ENCODE results near the gene RECQL. TPM values are rescaled to one million over a fixed set of nuclear protein-coding genes. Genes with fewer than 3 reads are reported as not detected.

The RECQL gene
- total and polyA plus RNA-seq, 2 of the 8 experiments (the other 6 are each of a cell fraction or from before 2014, with no cell fraction given): 8.1 to 40.3 TPM

DNA sequence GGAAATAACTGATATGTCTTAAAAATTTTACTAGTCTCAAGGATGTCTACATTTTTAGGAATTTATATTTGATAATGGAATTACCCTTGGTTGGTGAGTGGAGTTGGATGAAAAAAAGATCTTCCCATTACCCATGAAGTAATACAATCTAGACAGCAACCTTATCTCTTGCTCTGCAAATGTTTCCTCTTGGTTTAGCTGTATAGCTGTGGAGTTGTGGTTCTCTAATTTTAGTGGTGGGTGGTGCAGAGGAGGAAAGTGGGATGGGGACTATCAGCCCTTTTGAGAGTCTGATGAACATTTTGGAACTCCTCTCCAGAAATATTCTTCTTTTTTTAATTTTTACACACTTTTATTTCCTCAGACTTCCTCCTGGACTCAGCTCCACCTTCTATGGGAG is 41.7 kb upstream of the RECQL start:
- H4K5ac ChIP-seq (ENCODE audit: insufficient read length, low read depth, low read length): no peak overlapping the region
- no peak overlapping the region for H4K91ac ChIP-seq (replicated peaks; ENCODE audit: insufficient read length, low read length)
- no peak overlapping the region for H3K9ac ChIP-seq (replicated peaks in 1 of 4; ENCODE audit: extremely low read depth in 1 of 4, low read depth in 3 of 4, low read length in 3 of 4)
- no peak overlapping the region for H3K4me2 ChIP-seq (ENCODE audit: insufficient read depth in 1 of 2, low read depth in 2 of 2, low read length in 2 of 2)
- H3K9me3 ChIP-seq (ENCODE audit: insufficient read depth in 2 of 2, low read depth in 1 of 2, low read length in 1 of 2): no peaks in the 10 kb centered on the region
- H2AFZ ChIP-seq (ENCODE audit: low read length): no peak overlapping the region
- no peak overlapping the region for H2BK120ac ChIP-seq (replicated peaks; ENCODE audit: low read depth, low read length)
- TF ChIP-seq SUZ12 (IDR thresholded peaks at IDR 0.05; ENCODE audit: low read length) (no peak), TBP (IDR thresholded peaks at IDR 0.05; ENCODE audit: low read depth, low read length) (no peak), BACH1 (IDR thresholded peaks at IDR 0.05; ENCODE audit: low read length) (no peak), CEBPB (IDR thresholded peaks at IDR 0.05; ENCODE audit: low read depth, low read length) (no peak), TAF7 (optimal IDR thresholded peaks at IDR 0.05; ENCODE audit: borderline replicate concordance, low read depth, low read length) (no peak)
- TF ChIP-seq, protein P1, sequence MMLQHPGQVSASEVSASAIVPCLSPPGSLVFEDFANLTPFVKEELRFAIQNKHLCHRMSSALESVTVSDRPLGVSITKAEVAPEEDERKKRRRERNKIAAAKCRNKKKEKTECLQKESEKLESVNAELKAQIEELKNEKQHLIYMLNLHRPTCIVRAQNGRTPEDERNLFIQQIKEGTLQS (IDR thresholded peaks at IDR 0.05; ENCODE audit: insufficient read depth, low read depth, low read length): no peak
- TF ChIP-seq, protein P2, sequence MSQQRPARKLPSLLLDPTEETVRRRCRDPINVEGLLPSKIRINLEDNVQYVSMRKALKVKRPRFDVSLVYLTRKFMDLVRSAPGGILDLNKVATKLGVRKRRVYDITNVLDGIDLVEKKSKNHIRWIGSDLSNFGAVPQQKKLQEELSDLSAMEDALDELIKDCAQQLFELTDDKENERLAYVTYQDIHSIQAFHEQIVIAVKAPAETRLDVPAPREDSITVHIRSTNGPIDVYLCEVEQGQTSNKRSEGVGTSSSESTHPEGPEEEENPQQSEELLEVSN (IDR thresholded peaks at IDR 0.05): no peak
- TF ChIP-seq, protein P3, sequence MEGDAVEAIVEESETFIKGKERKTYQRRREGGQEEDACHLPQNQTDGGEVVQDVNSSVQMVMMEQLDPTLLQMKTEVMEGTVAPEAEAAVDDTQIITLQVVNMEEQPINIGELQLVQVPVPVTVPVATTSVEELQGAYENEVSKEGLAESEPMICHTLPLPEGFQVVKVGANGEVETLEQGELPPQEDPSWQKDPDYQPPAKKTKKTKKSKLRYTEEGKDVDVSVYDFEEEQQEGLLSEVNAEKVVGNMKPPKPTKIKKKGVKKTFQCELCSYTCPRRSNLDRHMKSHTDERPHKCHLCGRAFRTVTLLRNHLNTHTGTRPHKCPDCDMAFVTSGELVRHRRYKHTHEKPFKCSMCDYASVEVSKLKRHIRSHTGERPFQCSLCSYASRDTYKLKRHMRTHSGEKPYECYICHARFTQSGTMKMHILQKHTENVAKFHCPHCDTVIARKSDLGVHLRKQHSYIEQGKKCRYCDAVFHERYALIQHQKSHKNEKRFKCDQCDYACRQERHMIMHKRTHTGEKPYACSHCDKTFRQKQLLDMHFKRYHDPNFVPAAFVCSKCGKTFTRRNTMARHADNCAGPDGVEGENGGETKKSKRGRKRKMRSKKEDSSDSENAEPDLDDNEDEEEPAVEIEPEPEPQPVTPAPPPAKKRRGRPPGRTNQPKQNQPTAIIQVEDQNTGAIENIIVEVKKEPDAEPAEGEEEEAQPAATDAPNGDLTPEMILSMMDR (IDR thresholded peaks at IDR 0.05; ENCODE audit: control extremely low read depth in 1 of 3, insufficient read depth in 1 of 3, low read depth in 1 of 3, low read length in 3 of 3): no peak
- H2AK5ac ChIP-seq (ENCODE audit: low read depth, low read length): no peak overlapping the region
- H4K20me1 ChIP-seq (replicated peaks in 1 of 2; ENCODE audit: control insufficient read depth in 1 of 2, insufficient read depth in 2 of 2, low read length in 2 of 2): no peaks in the 10 kb centered on the region
- H2BK15ac ChIP-seq (ENCODE audit: low read length): no peak overlapping the region
- H3K56ac ChIP-seq (replicated peaks; ENCODE audit: insufficient read length, low read depth, low read length): no peak overlapping the region
- H3K4me3 ChIP-seq (ENCODE audit: extremely low read depth in 1 of 4, insufficient read depth in 2 of 4, low read depth in 3 of 4, low read length in 4 of 4): no peak overlapping the region
- no peak overlapping the region for H2BK5ac ChIP-seq (ENCODE audit: low read depth, low read length)
- ChIA-PET CTCF (ENCODE audit: partially characterized antibody) (interaction anchor here (1.1 to 2.2 kb wide), 2 partner anchors 9 to 230 kb away, joined by 3 to 7 read pairs; no protein-coding TSS in a partner anchor), POLR2A (ENCODE audit: partially characterized antibody) (interaction anchor here (0.7 to 1.0 kb wide), 3 partner anchors 96 to 106 kb away, joined by 3 read pairs; no protein-coding TSS in a partner anchor)
- FAIRE-seq: no peak
- H3K36me3 ChIP-seq (ENCODE audit: control insufficient read depth in 2 of 4, insufficient read depth in 4 of 4, low read length in 3 of 4): no peaks in the 10 kb centered on the region
- no peaks in the 10 kb centered on the region for H3K4me1 ChIP-seq (replicated peaks in 1 of 4; ENCODE audit: control insufficient read depth in 3 of 4, insufficient read depth in 4 of 4, low read length in 3 of 4)
- DNase-seq (ENCODE audit: low read depth in 1 of 2, low spot score in 2 of 2): no peak
- H2BK12ac ChIP-seq (ENCODE audit: low read depth, low read length): no peak overlapping the region
- H3K27me3 ChIP-seq (replicated peaks in 1 of 4; ENCODE audit: control insufficient read depth in 3 of 4, extremely low read depth in 1 of 4, insufficient read depth in 3 of 4, low read length in 3 of 4): no peaks in the 10 kb centered on the region
- no peak overlapping the region for H2BK20ac ChIP-seq (ENCODE audit: low read length)
- H3K14ac ChIP-seq (ENCODE audit: insufficient read length): no peak overlapping the region
- H3K4ac ChIP-seq (replicated peaks; ENCODE audit: insufficient read length, low read depth, low read length): no peak overlapping the region
- no peaks in the 10 kb centered on the region for H3K79me2 ChIP-seq (ENCODE audit: control insufficient read depth in 1 of 2, insufficient read depth in 2 of 2, low read length in 2 of 2)
- H3K23ac ChIP-seq (ENCODE audit: insufficient read length): no peak overlapping the region
- H3K79me1 ChIP-seq (ENCODE audit: low read depth, low read length): no peaks in the 10 kb centered on the region; the same call in 1 of the 2 replicates
- H4K8ac ChIP-seq (ENCODE audit: extremely low read depth, insufficient read depth, low read length): no peak overlapping the region
- no peak overlapping the region for H3K18ac ChIP-seq (ENCODE audit: extremely low read depth, low read length)
- H3K23me2 ChIP-seq (ENCODE audit: low read depth, low read length): no peaks in the 10 kb centered on the region; the same call in 1 of the 2 replicates
- H3K27ac ChIP-seq (ENCODE audit: low read depth, low read length): no peak overlapping the region

Data from H1 (cell line).